Measurements from ENCODE around the gene VWA7.

Gene VWA7

GRCh38 chr6:31778193-31778592 lies 1.1 kb upstream of the VWA7 start:
- DNase-seq = no peak

GRCh38 chr6:31777667-31778050 lies 531 bp upstream of the VWA7 start:
- DNase-seq = no peak

DNA sequence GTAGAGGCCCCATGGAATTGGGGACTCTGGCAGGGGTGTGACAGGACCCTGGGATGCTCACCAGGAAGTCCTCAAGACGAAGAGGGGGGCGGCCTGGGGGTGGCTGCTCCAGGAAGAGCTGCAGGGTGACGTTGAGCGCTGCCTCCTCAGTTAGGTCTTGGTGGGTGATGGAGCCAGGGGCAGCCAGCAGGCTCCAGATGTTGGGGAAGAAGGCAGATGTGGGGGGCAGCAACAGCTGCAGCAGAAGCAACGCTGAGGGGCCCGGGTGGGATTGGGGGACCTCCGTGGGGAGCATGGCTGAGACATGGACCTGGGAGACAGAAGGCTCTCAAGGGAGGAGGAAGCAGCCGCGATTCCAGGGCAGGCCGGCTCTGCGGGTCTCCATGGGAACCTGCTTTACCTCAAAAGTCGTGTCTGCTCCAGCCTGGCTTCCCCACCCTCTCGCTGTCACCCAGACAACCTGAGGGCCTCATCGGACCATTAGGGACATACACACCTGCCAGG lies 591 bp downstream of the VWA7 start:
- DNase-seq = no peak

- no peak for DNase-seq
Measured at GRCh38 chr6:31775633-31776484, 1.3 kb downstream of the VWA7 start.

DNA sequence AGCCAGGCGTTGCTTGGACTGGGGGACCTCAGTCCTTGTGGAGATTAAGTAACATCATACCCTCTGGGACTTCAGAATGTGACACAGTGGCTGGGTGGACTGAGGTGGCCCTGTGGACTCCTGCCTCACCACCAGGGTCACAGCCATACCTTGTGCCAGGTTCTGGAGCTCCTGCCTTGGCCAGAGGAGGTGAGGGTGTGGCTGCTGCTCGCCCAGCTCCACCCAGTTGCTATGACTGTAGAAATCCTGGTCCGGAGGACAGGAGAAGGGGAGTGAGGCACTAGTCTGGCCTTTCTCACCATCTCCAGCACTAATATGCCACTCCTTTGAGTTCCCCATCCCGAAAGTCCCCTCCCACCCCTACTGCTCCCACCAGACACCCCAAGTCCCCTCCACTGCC lies 1.9 kb downstream of the VWA7 start:
- no peak for DNase-seq

- no peak for DNase-seq
Measured at GRCh38 chr6:31771992-31772358, 5.2 kb downstream of the VWA7 start.

DNA sequence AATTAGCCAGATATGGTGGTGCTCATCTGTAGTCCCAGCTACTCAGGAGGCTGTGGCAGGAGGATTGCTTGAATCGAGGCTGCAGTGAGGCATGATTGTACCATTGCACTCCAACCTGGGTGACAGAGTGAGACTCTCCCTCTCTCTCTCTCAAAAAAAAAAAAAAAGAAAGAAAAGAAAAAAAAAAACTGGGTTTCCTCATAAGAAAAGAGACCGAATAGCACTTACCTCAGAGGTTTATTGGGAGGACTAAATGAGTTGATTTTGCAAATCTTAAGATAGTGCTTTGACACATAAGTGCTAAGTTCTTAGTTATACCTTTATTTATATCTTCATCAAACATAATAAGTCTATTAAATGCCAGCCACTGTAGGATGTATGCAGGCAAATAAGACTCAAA lies 6.3 kb downstream of the VWA7 start:
- DNase-seq = no peak

DNA sequence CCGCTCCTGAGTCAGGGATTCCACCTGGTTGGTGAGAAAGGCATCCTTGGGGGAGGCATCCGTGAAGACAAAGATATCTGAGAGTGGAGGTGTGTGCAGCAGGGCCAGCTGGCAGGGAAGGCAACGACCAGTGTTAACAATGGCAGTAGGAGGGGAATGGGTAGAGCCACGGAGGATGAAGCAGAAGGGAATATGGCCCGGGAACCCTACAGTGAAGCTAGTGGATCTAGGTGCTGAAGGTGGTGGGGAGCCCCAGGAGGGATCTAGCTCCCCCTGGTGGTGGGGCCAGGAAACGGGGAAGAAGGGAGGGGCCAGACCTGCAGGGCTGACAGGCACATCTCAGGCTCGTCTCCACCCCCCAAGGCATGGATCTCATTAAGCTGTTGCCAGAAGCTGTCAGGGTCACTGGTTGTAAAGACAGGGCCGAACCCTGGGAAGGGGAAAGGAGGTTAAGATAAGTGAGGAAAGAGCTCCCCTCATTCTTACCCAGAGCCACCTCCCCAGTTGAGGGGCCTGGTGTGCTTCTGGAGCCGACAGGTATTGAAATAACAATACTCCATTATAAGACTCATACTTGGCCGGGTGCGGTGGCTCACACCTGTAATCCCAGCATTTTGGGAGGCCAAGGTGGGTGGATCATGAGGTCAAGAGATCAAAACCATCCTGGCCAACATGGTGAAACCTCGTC lies 7.3 kb downstream of the VWA7 start:
- DNase-seq = no peak

GRCh38 chr6:31768363-31769257 lies 8.5 kb downstream of the VWA7 start:
- DNase-seq = no peak

DNA sequence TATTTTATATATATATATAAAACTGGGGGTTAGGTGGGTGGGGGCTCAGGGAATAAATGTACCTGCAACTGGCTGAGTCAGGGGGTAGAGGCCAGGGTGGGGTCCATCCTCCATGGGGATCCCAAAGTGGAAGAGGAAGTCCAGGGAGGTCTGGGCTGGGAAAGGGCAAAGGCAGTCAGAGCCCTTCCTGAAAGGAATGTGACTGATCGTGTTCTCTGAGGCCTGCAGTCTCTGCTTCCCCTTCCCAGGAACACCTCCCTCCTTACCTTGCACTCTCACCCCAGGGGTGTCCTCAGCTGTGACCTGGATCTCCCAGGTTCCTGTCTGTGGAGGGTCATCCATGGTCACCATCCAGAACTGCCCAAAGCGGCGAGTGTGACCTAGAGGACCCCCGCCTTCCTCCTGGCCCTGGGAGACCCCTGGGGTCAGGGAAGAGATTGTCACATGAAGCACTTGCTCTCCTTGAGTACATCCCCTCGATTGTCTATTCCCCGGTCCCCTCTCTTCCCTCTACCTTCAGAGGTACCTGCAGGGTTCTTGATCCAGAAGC lies 10.0 kb downstream of the VWA7 start:
- DNase-seq = no peak

DNA sequence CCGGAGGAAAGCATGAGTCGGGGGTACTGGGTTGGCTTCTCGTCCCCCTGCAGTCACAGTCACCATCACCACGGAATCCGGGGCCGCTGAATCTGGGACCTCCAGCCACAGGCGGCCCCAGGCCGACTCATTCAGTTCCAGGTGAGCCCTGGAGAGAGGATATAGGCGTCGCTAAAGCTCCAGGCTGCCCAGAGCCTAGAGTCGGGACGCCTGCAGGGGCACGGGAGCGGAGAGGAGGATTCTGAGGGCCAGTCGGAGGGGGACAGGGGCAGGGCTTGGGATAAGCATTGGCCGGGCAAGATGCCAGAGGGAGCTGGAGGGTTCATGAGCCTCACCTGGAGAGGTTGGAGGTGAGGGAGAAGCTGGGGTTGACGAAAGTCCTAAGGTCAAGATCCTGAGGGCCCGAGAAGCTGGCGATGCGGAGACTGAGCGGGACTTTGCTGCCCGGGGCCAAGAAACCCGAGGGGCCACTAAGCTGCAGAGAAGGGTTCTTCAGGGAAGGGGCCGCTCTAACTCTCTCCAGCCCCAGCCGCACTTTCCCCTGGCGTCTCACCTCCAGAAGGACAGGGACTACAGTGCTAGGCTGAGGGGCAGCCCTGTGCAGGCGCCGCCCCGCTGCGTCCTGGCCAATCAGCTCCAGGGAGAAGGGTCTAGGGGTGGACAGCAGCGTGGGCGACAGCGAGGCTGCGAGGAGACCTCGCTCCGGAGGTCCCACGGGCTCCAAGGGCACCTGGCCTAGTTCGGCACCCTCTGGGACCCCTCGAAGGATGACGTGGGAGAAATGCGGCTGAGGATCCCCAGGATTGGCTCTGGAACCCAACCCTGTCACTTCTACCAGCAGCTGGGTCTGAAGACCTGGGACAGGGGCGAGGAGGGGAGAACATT lies 11.0 kb downstream of the VWA7 start:
- no peak for DNase-seq

GRCh38 chr6:31765559-31765909 lies 11.6 kb downstream of the VWA7 start:
- DNase-seq = no peak

DNA sequence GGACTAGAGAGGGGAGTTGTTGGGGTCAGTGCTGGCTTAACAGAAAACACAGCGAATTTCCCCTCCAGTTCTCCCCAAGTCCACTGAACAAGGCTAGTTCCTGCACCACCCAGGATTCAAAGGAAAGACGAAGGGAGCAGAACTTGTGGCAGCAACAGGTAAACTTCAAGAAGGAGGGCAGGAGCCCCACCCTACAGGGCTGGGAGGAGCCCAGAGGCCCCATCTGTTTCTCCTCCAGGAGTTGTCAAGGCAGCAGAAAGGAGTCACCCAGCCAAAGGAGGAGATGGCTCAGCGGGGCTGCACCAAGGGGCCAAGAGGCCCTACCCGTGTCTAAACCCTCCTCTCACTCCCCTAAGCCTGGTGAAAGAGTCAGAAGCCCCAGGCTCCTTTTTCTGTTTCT lies 12.9 kb downstream of the VWA7 start:
- no peak for DNase-seq

- DNase-seq = no peak
Measured at GRCh38 chr6:31763619-31763940, 13.5 kb downstream of the VWA7 start.

DNA sequence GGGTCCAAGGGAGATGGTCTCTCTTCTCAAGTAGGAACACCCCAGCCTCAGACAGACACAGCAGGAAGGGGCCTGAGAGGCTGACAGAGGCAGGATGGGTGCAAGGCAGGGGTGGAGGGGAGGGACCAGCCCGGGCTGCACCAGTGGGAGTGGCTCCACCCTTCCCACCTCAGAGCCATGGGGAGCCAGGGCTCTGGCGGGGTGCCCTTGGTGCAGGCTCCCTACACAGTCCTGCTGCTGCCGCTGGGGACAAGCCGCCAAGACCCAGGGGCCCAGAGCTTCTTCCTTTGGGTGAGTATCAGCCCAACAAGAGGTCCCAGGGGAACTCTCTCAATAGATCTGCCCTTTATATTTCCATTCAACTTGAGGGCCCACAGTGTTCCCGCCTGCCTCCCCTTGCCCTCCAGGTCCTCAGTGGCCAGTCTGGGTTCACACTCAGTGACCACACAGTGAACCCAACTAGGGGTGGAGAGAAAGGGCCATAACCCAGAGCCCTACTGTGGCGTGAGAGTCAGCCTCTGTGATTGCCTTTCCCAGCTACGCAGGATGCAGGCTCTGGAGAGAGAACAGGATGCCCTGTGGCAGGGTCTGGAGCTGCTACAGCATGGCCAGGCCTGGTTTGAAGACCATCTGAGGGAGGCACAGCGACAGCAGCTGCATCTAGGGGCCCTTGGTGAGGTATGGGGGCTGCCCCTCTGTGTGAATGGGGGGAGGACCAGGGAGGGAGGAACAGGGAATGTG lies 14.1 kb downstream of the VWA7 start:
- no peak for DNase-seq

DNA sequence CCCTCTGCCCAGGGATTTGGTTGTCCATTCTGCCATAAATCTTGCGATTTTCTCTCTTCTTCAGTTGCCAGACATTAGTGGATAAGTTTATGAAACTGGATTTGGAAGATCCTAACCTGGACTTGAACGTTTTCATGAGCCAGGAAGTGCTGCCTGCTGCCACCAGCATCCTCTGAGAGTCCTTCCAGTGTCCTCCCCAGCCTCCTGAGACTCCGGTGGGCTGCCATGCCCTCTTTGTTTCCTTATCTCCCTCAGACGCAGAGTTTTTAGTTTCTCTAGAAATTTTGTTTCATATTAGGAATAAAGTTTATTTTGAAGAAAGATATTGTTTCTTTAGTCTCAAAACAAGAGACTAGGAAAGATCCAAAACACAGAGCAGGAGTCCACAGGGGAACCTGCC lies 14.8 kb downstream of the VWA7 start, which contains the start of gene SAPCD1:
Gene SAPCD1, plus strand, starts transcription at position 301 of the 400 bp plus-strand sequence. CDS start 399 bp downstream, outside the sequence.
- no peak for DNase-seq

GRCh38 chr6:31761343-31761742 lies 15.8 kb downstream of the VWA7 start:
- DNase-seq = no peak

GRCh38 chr6:31760790-31761189 lies 16.3 kb downstream of the VWA7 start:
- DNase-seq = no peak

GRCh38 chr6:31758281-31758680 lies 18.8 kb downstream of the VWA7 start:
- no peak for DNase-seq

DNA sequence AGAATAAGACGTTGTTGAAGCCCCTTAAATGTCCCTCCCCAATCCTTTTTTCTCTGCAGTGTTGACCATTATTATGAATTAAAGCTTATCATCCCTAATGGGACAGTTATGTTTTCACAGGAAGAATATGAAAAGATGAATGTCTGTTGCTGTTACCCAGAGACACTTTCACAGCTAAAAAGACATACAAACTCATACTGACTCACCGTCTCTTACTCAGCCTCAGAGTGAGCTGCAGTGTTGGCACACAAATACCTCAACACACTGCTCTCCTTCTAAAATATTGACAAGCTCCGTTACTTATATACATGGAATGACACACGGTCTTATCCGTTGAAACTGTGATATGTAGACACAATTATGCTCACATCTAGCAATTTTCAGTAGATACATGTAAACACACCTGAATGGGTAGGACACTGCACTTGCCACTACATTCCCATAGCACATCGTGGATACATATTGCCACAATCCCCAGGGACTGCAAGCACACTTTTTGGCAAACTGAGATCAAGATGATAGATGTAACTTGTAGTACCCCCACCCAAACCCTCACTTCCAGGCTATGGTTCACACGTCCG lies 24.3 kb downstream of the VWA7 start:
- no peak for DNase-seq

Data from NCI-H2107 (cell line).